RPMI8226 (cell line): ENCODE measurements around the gene FLOT1.
A peak's percentile ranks its signal among the peaks of the same experiment; 100 is the strongest.

ENCODE experiments used
- DNase-seq: peaks from one replicate; pipeline ENCODE4 v3.0.0-alpha.2; 2015

The FLOT1 gene

GRCh38 chr6:30742316-30743098, at the start of gene FLOT1:
Gene FLOT1 (minus strand): TSS chr6:30742687. CDS start chr6:30742189, 498 bp downstream.
- DNase-seq, result peak; percentile 99

- no peak for DNase-seq
Measured at GRCh38 chr6:30790724-30791383, 48.4 kb upstream of the FLOT1 start.

GRCh38 chr6:30789606-30790005, 47.1 kb upstream of the FLOT1 start:
- DNase-seq, result no peak

GRCh38 chr6:30787954-30788353, 45.5 kb upstream of the FLOT1 start:
- DNase-seq, result no peak

- no peak for DNase-seq
Measured at GRCh38 chr6:30782425-30783014, 40.0 kb upstream of the FLOT1 start.

GRCh38 chr6:30781743-30782424, 39.4 kb upstream of the FLOT1 start:
- DNase-seq, result peak; percentile 99

GRCh38 chr6:30781395-30781742, 38.9 kb upstream of the FLOT1 start:
- no peak for DNase-seq

GRCh38 chr6:30780642-30780920, 38.1 kb upstream of the FLOT1 start:
- no peak for DNase-seq

GRCh38 chr6:30779850-30780641, 37.6 kb upstream of the FLOT1 start:
- DNase-seq, result no peak

GRCh38 chr6:30778001-30778635, 35.6 kb upstream of the FLOT1 start:
- no peak for DNase-seq

- no peak for DNase-seq
Measured at GRCh38 chr6:30777155-30777485, 34.6 kb upstream of the FLOT1 start.

- DNase-seq, result no peak
Measured at GRCh38 chr6:30776390-30777154, 34.1 kb upstream of the FLOT1 start.

GRCh38 chr6:30775104-30775503, 32.6 kb upstream of the FLOT1 start:
- no peak for DNase-seq

- DNase-seq, result no peak
Measured at GRCh38 chr6:30774701-30775100, 32.2 kb upstream of the FLOT1 start.

- no peak for DNase-seq
Measured at GRCh38 chr6:30770592-30770991, 28.1 kb upstream of the FLOT1 start.

GRCh38 chr6:30769853-30770524, 27.5 kb upstream of the FLOT1 start:
- no peak for DNase-seq

- DNase-seq, result no peak
Measured at GRCh38 chr6:30769088-30769852, 26.8 kb upstream of the FLOT1 start.

GRCh38 chr6:30768634-30769087, 26.2 kb upstream of the FLOT1 start:
- DNase-seq, result no peak

- no peak for DNase-seq
Measured at GRCh38 chr6:30767944-30768301, 25.4 kb upstream of the FLOT1 start.

GRCh38 chr6:30767158-30767943, 24.9 kb upstream of the FLOT1 start:
- no peak for DNase-seq
